ENCODE data around the gene ACADS.

The ACADS gene

DNA sequence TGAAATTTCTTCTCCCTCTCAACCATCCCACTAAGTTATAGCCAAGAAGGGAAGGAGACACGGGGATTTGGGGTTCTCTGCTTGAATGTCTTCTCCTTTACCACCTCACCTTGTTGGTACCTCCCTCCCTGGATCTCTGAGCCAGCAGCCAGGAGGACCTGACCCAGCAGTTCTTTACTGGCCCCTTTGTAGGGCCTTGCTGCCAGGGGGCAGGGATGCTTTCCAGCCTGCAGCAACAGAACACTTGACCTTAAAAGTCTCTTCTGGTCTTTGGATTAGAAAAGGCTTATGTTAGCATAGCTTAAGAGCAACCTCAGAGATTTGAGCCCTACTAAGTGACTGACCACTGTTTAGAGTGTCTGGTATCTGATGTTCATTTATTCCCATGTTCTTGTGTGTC lies 28.3 kb upstream of the ACADS start:
- no peak overlapping the region for H2AFZ ChIP-seq (ENCODE audit: insufficient read depth, low read length, poor library complexity)
- WGBS (ENCODE audit: extremely low coverage, insufficient coverage, insufficient read length), result no CpG with 5 or more reads among the region's 1 CpG
- H3K9me3 ChIP-seq (ENCODE audit: insufficient read depth, low read depth, low read length), result no peaks in the 10 kb centered on the region
- H3K23ac ChIP-seq (ENCODE audit: low read length), result no peak overlapping the region
- no peak overlapping the region for H3K4ac ChIP-seq (ENCODE audit: low read depth, low read length)
- H3K27ac ChIP-seq (ENCODE audit: low read depth, low read length), result no peak overlapping the region
- H3K14ac ChIP-seq (ENCODE audit: low read length), result no peak overlapping the region
- H3K4me3 ChIP-seq (ENCODE audit: low read depth, low read length), result no peak overlapping the region
- no peak for DNase-seq
- H2BK5ac ChIP-seq (ENCODE audit: low read depth, low read length, poor library complexity), result no peak overlapping the region
- H2AK5ac ChIP-seq (ENCODE audit: low read length), result no peak overlapping the region
- no peak overlapping the region for H3K18ac ChIP-seq (ENCODE audit: low read length)
- H3K4me1 ChIP-seq (ENCODE audit: control insufficient read depth in 1 of 2, insufficient read depth in 2 of 2, low read length in 2 of 2), result no peaks in the 10 kb centered on the region
- no peak overlapping the region for H2BK12ac ChIP-seq (ENCODE audit: low read length)
- H4K8ac ChIP-seq (ENCODE audit: low read depth, low read length), result no peak overlapping the region
- peaks cover 41 to 78% of the 10 kb centered on the region in 2 experiments for H3K36me3 ChIP-seq (ENCODE audit: control insufficient read depth in 1 of 2, insufficient read depth in 2 of 2, low read length in 2 of 2)
- H3K27me3 ChIP-seq (ENCODE audit: insufficient read depth, low read length), result no peaks in the 10 kb centered on the region
- H3K79me1 ChIP-seq (ENCODE audit: low read length), result no peaks in the 10 kb centered on the region
- H4K12ac ChIP-seq (ENCODE audit: low read depth, low read length), result no peak overlapping the region
- H4K91ac ChIP-seq (ENCODE audit: low read depth, low read length), result no peak overlapping the region
- no peak overlapping the region for H3K4me2 ChIP-seq (ENCODE audit: low read length)
- no peak overlapping the region for H2BK120ac ChIP-seq (ENCODE audit: insufficient read depth, low read length, poor library complexity)
- no peak overlapping the region for H3K9ac ChIP-seq (ENCODE audit: low read length)
- H3K79me2 ChIP-seq (ENCODE audit: control insufficient read depth, insufficient read depth, low read length, poor library complexity), result no peaks in the 10 kb centered on the region

DNA sequence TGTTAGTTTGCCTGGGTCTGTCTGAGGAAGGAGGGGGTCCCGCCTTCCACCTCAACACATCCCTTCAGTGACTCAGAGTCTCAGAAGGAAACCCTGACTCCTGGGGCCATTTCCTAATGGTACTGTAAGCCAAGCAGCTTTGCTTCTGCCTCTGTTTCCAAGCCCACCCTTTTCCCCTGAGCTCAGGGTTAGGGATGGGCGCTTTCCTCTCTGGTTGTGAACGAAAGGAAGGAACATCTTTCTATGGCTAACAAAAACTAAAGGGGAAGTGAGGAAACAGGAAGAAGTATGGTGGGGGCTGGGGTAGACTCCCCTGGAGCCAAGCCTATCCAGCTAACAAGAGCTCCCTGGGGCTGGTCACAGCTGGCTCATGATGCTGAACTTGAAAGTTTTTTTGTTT lies 27.0 kb upstream of the ACADS start:
- H4K8ac ChIP-seq (ENCODE audit: low read depth, low read length), result no peak overlapping the region
- H3K4me1 ChIP-seq (ENCODE audit: control insufficient read depth in 1 of 2, insufficient read depth in 2 of 2, low read length in 2 of 2), result no peaks in the 10 kb centered on the region
- no peak overlapping the region for H3K27ac ChIP-seq (ENCODE audit: low read depth, low read length)
- H3K27me3 ChIP-seq (ENCODE audit: insufficient read depth, low read length), result no peaks in the 10 kb centered on the region
- WGBS (ENCODE audit: extremely low coverage, insufficient coverage, insufficient read length), result no CpG with 5 or more reads among the region's 3 CpGs
- no peak overlapping the region for H3K14ac ChIP-seq (ENCODE audit: low read length)
- no peak overlapping the region for H4K12ac ChIP-seq (ENCODE audit: low read depth, low read length)
- no peak overlapping the region for H3K9ac ChIP-seq (ENCODE audit: low read length)
- no peak overlapping the region for H4K91ac ChIP-seq (ENCODE audit: low read depth, low read length)
- H3K79me2 ChIP-seq (ENCODE audit: control insufficient read depth, insufficient read depth, low read length, poor library complexity), result no peaks in the 10 kb centered on the region
- no peaks in the 10 kb centered on the region for H3K79me1 ChIP-seq (ENCODE audit: low read length)
- H3K4me3 ChIP-seq (ENCODE audit: low read depth, low read length), result no peak overlapping the region
- no peak overlapping the region for H3K18ac ChIP-seq (ENCODE audit: low read length)
- H2BK120ac ChIP-seq (ENCODE audit: insufficient read depth, low read length, poor library complexity), result no peak overlapping the region
- H2BK5ac ChIP-seq (ENCODE audit: low read depth, low read length, poor library complexity), result no peak overlapping the region
- H3K4ac ChIP-seq (ENCODE audit: low read depth, low read length), result no peak overlapping the region
- no peak overlapping the region for H3K23ac ChIP-seq (ENCODE audit: low read length)
- H3K36me3 ChIP-seq (ENCODE audit: control insufficient read depth in 1 of 2, insufficient read depth in 2 of 2, low read length in 2 of 2), result peaks cover 45 to 85% of the 10 kb centered on the region in 2 experiments
- H2BK12ac ChIP-seq (ENCODE audit: low read length), result no peak overlapping the region
- DNase-seq, result no peak
- H2AK5ac ChIP-seq (ENCODE audit: low read length), result no peak overlapping the region
- no peak overlapping the region for H3K4me2 ChIP-seq (ENCODE audit: low read length)
- no peaks in the 10 kb centered on the region for H3K9me3 ChIP-seq (ENCODE audit: insufficient read depth, low read depth, low read length)
- H2AFZ ChIP-seq (ENCODE audit: insufficient read depth, low read length, poor library complexity), result no peak overlapping the region

DNA sequence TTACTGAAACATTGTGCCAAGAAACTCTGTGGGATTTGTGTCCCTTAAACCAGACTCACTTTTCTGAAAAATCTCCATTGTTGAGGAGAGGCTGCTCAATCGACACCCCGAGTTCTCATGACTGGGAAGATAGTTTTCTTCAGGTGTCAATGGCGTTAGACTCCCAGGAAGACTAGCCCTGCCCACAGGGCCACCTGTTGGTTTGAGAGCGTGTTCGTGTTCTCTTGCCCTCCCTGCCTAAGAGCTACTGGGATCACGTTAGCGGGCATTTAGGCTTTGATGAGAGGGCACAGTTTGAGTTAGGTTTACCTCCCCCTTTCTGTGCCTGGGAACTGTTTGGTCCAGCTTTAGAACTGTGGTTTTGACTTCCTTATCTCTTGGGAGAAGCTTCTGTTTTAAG lies 26.1 kb upstream of the ACADS start:
- Histone ChIP-seq H3K79me2 (ENCODE audit: control insufficient read depth, insufficient read depth, low read length, poor library complexity) (no peaks in the 10 kb centered on the region), H3K18ac (ENCODE audit: low read length) (no peak overlapping the region)

DNA sequence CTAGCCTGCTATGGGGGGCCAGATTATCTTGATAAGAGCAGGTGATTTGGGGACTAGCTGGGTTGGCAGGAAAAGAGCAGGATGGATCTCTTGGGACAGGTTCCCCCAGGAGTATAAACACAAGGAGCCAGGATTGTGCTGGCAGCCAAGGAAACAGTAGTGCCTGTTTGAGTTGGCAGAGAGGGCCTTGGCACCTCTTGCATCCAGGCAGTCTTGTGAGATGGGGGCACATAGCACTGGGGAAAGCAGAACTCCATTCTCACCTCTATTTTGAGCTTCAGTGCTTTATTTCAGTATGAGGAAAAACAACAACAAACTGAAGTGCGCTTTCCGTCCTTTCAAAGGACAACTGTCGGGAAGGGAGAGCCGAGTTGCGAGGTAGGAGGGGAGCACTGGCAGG lies 24.7 kb upstream of the ACADS start:
- no peak for DNase-seq
- no peak overlapping the region for H2BK120ac ChIP-seq (ENCODE audit: insufficient read depth, low read length, poor library complexity)
- no CpG with 5 or more reads among the region's 5 CpGs for WGBS (ENCODE audit: extremely low coverage, insufficient coverage, insufficient read length)

More for the DNA sequence above, 26.1 kb upstream of the ACADS start:
- Histone ChIP-seq H2BK120ac (ENCODE audit: insufficient read depth, low read length, poor library complexity) (no peak overlapping the region), H4K8ac (ENCODE audit: low read depth, low read length) (no peak overlapping the region), H3K4me2 (ENCODE audit: low read length) (no peak overlapping the region), H3K27me3 (ENCODE audit: insufficient read depth, low read length) (no peaks in the 10 kb centered on the region), H3K79me1 (ENCODE audit: low read length) (no peaks in the 10 kb centered on the region), H3K4me3 (ENCODE audit: low read depth, low read length) (no peak overlapping the region), H2AFZ (ENCODE audit: insufficient read depth, low read length, poor library complexity) (no peak overlapping the region), H2BK12ac (ENCODE audit: low read length) (no peak overlapping the region), H2BK5ac (ENCODE audit: low read depth, low read length, poor library complexity) (no peak overlapping the region), H3K23ac (ENCODE audit: low read length) (no peak overlapping the region), H3K9ac (ENCODE audit: low read length) (no peak overlapping the region), H3K4me1 (ENCODE audit: control insufficient read depth in 1 of 2, insufficient read depth in 2 of 2, low read length in 2 of 2) (no peaks in the 10 kb centered on the region), H4K91ac (ENCODE audit: low read depth, low read length) (no peak overlapping the region), H2AK5ac (ENCODE audit: low read length) (no peak overlapping the region), H3K27ac (ENCODE audit: low read depth, low read length) (no peak overlapping the region), H3K9me3 (ENCODE audit: insufficient read depth, low read depth, low read length) (no peaks in the 10 kb centered on the region), H3K36me3 (ENCODE audit: control insufficient read depth in 1 of 2, insufficient read depth in 2 of 2, low read length in 2 of 2) (peaks cover 40 to 77% of the 10 kb centered on the region in 2 experiments), H4K12ac (ENCODE audit: low read depth, low read length) (no peak overlapping the region), H3K4ac (ENCODE audit: low read depth, low read length) (no peak overlapping the region), H3K14ac (ENCODE audit: low read length) (no peak overlapping the region)
- no peak for DNase-seq
- WGBS (ENCODE audit: extremely low coverage, insufficient coverage, insufficient read length), result no CpG with 5 or more reads among the region's 7 CpGs

More for the DNA sequence above, 24.7 kb upstream of the ACADS start:
- H3K23ac ChIP-seq (ENCODE audit: low read length), result no peak overlapping the region
- no peak overlapping the region for H3K4ac ChIP-seq (ENCODE audit: low read depth, low read length)
- H3K27me3 ChIP-seq (ENCODE audit: insufficient read depth, low read length), result no peaks in the 10 kb centered on the region
- no peak overlapping the region for H3K14ac ChIP-seq (ENCODE audit: low read length)
- no peaks in the 10 kb centered on the region for H3K79me2 ChIP-seq (ENCODE audit: control insufficient read depth, insufficient read depth, low read length, poor library complexity)
- H3K4me1 ChIP-seq (ENCODE audit: control insufficient read depth in 1 of 2, insufficient read depth in 2 of 2, low read length in 2 of 2), result no peaks in the 10 kb centered on the region
- H2BK12ac ChIP-seq (ENCODE audit: low read length), result no peak overlapping the region
- no peak overlapping the region for H4K12ac ChIP-seq (ENCODE audit: low read depth, low read length)
- no peak overlapping the region for H4K8ac ChIP-seq (ENCODE audit: low read depth, low read length)
- no peak overlapping the region for H3K27ac ChIP-seq (ENCODE audit: low read depth, low read length)
- no peak overlapping the region for H3K9ac ChIP-seq (ENCODE audit: low read length)
- H3K9me3 ChIP-seq (ENCODE audit: insufficient read depth, low read depth, low read length), result no peaks in the 10 kb centered on the region
- H2AFZ ChIP-seq (ENCODE audit: insufficient read depth, low read length, poor library complexity), result no peak overlapping the region
- no peak overlapping the region for H2BK5ac ChIP-seq (ENCODE audit: low read depth, low read length, poor library complexity)
- H2AK5ac ChIP-seq (ENCODE audit: low read length), result no peak overlapping the region
- peaks cover 39 to 66% of the 10 kb centered on the region in 2 experiments for H3K36me3 ChIP-seq (ENCODE audit: control insufficient read depth in 1 of 2, insufficient read depth in 2 of 2, low read length in 2 of 2)
- no peak overlapping the region for H4K91ac ChIP-seq (ENCODE audit: low read depth, low read length)
- H3K79me1 ChIP-seq (ENCODE audit: low read length), result no peaks in the 10 kb centered on the region
- H3K4me3 ChIP-seq (ENCODE audit: low read depth, low read length), result no peak overlapping the region
- no peak overlapping the region for H3K4me2 ChIP-seq (ENCODE audit: low read length)
- H3K18ac ChIP-seq (ENCODE audit: low read length), result no peak overlapping the region

All from trophoblast cell (in vitro differentiated cells and primary cell).